NCI-H82 treated with DMSO at 0.1 percent for 48 hours (cell line): ENCODE measurements around the gene OTUD7B.
"Not testable (repeated sequence)": the region's sequence is repeated elsewhere in the genome, so short reads cannot be mapped to it uniquely, and the experiment has no call there.

Experiments used
- DNase-seq: peaks from one replicate; lab custom pipeline; 2025; ENCODE audit not compliant: unreplicated experiment; lab: John Stamatoyannopoulos, UW

OTUD7B gene

DNA sequence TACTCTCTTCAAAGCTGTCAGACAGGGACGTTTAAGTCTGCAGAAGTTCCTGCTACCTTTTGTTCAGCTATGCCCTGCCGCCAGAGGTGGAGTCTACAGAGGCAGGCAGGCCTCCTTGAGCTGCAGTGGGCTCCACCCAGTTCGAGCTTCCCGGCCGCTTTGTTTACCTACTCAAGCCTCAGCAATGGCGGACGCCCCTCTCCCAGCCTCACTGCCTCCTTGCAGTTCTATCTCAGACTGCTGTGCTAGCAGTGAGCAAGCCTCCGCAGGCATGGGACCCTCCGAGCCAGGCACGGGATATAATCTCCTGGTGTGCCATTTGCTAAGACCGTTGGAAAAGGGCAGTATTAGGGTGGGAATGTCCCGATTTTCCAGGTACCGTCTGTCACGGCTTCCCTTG lies 53.0 kb downstream of the OTUD7B start:
- DNase-seq = not testable (repeated sequence)

GRCh38 chr1:149949911-149950310 lies 60.6 kb downstream of the OTUD7B start:
- DNase-seq = no peak

- no peak for DNase-seq
Observed at GRCh38 chr1:149945206-149945605, 65.3 kb downstream of the OTUD7B start.

GRCh38 chr1:149942885-149943284 lies 67.6 kb downstream of the OTUD7B start:
- DNase-seq = peak; percentile 62

DNA sequence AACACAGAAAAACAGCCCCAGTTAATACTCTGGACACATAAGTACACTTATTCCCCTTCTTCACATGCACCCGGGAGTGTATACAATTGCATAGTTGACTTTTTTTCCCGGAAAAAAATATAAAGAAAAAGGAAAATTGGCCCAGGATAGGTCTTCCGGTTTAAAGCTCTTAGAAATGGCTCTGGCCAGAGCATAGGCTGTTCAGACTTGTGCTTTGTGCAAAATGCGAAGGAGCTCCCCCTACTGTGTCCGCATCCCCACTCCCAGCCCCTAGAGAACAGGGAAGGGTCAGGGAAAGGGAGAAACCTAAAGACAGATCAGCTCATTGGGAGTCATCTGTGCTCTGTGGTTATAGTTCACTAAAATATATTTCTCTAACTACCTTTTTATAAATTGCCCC lies 68.3 kb downstream of the OTUD7B start:
- peak; percentile 56 for DNase-seq

GRCh38 chr1:149940427-149940826 lies 70.1 kb downstream of the OTUD7B start:
- DNase-seq = no peak

DNA sequence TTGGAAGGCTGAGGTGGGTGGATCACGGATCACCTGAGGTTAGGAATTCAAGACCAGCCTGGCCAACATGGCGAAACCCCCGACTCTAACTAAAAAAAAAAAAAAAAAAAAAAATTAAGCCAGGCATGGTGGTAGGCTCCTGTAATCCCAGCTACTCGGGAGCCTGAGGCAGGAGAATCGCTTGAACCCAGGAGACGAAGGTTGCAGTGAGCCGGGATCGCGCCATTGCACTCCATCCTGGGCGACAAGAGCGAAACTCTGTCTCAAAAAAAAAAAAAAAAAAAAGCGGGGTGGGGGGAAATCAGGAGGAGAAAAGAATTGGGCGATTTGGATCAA lies 71.9 kb downstream of the OTUD7B start:
- not testable (repeated sequence) for DNase-seq

DNA sequence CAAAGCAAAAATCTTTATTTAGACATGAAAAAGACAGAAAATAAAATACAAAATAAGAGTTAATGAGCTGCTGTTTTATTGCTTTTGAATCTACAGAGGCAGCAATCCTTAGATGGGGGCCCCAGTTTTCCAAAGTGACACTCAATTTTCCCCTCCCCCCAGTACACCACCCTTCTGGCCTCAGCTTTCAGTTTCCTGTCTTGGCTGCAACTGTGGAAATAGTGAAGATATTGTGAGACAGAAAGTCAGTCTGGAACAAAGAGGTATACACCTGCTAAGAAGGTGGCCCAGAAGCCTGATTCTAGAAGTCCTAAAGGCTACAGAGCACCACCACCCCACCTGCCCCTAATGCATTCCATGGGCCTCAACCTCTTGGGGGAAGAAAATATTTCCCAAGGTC lies 72.8 kb downstream of the OTUD7B start:
- no peak for DNase-seq

- DNase-seq = no peak
Observed at GRCh38 chr1:149936992-149937705, 73.4 kb downstream of the OTUD7B start.

- no peak for DNase-seq
Observed at GRCh38 chr1:149936170-149936991, 74.1 kb downstream of the OTUD7B start, which contains the start of gene MTMR11. TSS of gene MTMR11 (minus strand) at chr1:149936879. CDS start at chr1:149936647, 232 bp downstream.

GRCh38 chr1:149934356-149934755 lies 76.2 kb downstream of the OTUD7B start:
- DNase-seq = no peak

GRCh38 chr1:149933208-149933607 lies 77.3 kb downstream of the OTUD7B start:
- no peak for DNase-seq

DNA sequence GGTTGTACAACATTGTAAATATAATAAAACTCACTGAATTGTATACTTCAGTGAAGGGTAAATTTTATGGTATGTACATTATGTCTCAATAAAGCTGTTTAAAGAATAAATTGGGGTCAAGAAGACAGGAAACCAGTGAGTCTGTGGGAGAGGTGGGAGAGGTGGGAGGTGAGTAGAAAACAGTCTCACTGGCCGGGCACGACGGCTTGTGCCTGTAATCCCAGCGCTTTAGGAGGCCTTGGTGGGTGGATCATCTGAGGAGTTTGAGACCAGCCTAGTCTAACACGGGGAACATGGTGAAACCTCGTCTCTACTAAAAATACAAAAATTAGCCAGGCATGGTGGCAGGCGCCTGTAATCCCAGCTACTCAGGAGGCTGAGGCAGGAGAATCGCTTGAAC lies 78.1 kb downstream of the OTUD7B start:
- DNase-seq = no peak

DNA sequence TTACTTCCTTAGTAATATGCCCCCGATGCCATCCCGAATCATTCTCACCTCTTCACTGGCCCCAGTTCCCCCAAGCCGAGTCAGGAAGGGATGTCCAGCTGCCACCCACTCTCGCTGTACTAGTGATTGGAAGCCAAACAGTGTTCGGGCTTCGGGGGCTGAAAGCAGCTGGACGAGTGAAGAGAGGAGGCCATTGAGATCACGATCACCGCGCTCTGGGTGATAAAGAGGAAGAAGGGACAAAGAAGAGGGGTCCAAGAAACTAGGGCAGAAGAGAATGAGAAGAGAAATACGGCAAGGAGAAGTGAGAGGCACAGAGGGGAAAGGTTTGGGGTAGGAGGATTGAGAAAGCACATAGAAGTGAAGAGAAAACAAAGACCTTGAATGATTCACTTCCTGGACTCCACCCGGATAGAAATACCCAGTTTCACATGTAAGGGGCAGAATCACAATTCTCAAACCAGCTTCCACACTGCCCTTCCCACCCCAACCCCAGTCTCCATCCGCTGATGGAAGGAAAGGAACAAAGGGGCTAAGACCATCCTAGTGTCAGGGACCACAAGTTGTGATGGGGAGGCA lies 79.2 kb downstream of the OTUD7B start:
- no peak for DNase-seq

GRCh38 chr1:149929856-149930255 lies 80.7 kb downstream of the OTUD7B start:
- no peak for DNase-seq

DNA sequence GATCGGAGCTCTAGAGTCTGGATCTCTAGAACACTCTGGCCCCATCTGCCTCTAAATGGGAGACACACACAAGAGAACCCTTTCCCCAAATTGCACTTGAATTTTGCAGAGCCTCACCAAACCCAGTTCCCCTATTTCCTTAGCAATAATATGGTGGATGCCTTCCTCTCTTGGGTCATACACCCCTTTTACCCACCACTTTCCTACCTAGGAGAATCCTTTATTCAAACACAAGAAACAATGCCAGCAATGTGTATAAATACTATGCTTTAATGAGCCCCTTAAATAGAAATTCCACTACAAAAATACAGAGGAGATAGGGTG lies 82.2 kb downstream of the OTUD7B start:
- DNase-seq = no peak

DNA sequence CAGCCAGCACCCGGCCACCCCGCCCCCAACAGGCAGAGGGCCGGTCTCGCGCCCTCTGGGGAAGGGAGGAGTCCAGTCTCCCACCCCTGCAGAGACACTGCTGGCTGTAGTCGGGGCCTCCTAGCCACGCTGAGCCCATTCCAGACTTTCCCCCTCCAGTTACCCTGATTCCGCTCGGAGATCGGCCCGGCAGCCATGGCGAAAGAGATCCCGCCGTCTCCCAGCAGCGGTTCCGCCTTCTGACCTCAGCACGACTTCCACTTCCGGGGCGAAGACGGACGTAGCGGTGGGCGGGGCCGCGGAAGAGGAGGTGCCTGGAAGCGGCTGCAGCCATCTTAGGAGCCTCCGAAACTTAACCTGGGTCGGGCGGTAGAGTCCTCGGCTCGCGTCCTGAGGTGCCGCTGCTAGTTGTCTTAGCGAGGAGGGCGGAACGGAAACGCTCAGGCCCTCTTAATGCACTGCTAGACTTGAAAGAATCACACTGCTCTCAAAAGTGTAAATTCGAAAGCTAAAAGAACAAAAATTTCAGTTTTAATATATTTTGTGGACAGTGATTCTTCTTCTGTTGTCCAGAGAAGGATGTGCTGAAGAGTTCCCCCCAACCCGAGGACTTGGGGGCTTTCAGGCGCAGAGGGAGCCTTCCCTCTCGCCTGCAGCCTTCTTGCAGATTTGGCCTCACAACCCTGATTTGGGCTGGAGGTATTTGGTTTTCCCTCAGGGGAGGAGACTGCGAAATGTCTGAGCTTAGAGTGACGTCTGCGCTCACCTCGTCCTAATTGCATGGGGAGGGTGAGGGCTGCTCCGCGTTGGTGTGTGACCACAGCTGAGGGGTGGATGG lies 82.7 kb downstream of the OTUD7B start, which contains the start of gene SF3B4:
Gene SF3B4 (minus strand): TSS at position 241 of the 838 bp plus-strand sequence. CDS start 44 bp downstream, at position 197.
- DNase-seq = peak; percentile 94

GRCh38 chr1:149927056-149927562 lies 83.4 kb downstream of the OTUD7B start:
- no peak for DNase-seq

DNA sequence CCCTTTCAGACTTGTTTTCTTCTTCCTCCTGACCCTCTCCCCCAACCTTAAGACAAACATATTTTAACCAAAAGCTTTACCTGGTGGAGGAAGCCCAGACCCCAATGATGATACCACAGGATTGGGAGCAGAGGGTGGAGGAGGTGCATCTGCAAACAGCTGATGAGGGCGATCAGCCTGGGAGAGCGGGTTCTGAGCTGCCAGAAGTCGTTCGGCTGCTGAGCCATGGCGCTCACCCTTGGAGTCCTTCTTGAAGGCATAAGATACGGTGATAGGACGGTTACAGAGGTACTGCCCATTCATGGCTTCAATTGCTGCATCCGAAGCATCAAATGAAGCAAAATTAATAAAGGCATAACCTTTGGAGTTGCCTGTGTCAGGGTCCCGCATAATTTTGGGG lies 84.2 kb downstream of the OTUD7B start:
- DNase-seq = no peak

DNA sequence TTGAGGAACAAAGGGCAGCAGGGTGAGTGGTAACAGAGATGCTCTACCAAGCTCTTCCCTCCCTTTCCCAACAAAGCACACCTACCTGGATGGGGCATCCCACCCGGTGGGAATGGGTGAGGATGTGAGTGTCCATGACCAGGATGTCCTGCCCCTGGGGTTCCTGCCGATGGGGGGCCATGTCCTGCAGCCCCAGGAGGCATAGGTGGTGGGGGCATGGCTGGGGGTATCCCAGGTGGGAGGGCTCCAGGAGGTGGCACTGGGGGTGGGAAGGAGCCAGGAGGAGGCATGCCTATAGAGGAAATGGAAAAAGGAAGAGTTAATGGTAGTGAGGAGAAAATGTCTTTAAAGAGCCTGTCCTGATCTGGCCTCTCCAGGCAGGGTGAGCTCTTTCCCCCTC lies 84.8 kb downstream of the OTUD7B start:
- DNase-seq = no peak

GRCh38 chr1:149925345-149925744 lies 85.2 kb downstream of the OTUD7B start:
- DNase-seq = no peak
